ENCODE data around the gene MET. TPM values are rescaled to one million over a fixed set of nuclear protein-coding genes. Genes with fewer than 3 reads are reported as not detected.

The MET gene
- total RNA-seq, 2 donors from 2014 or later, result 2.5 to 7.3 TPM

- no peaks in the 10 kb centered on the region for H3K36me3 Mint-ChIP-seq (ENCODE audit: low read depth)
- no peak overlapping the region for H3K4me3 Mint-ChIP-seq
- no peaks in the 10 kb centered on the region for H3K36me3 ChIP-seq (ENCODE audit: control insufficient read depth, insufficient read depth, low read length)
- H3K27ac Mint-ChIP-seq, result no peak overlapping the region
- H3K9me3 Mint-ChIP-seq, result no peaks in the 10 kb centered on the region
- no peak for TF ChIP-seq CTCF (conservative IDR thresholded peaks at IDR 0.05)
- no peak overlapping the region for H3K27ac ChIP-seq (ENCODE audit: low read depth, low read length)
- no peaks in the 10 kb centered on the region for H3K27me3 ChIP-seq (ENCODE audit: control insufficient read depth, insufficient read depth, low read length, poor library complexity, severe bottlenecking)
- no peaks in the 10 kb centered on the region for H3K4me1 ChIP-seq (ENCODE audit: control insufficient read depth, insufficient read depth, low read length)
- H3K27me3 Mint-ChIP-seq (ENCODE audit: insufficient read depth), result no peaks in the 10 kb centered on the region
- H3K9ac ChIP-seq (ENCODE audit: extremely low read depth, low read length, poor library complexity, severe bottlenecking), result no peak overlapping the region
- no peak for DNase-seq
- 73% methylated on average over 1 of the region's 1 CpG; no CpG with 5 or more reads in 1 of the 2 experiments for WGBS, 2 experiments (ENCODE audit: insufficient coverage in 1 of 2, insufficient read length in 1 of 2)
- no peaks in the 10 kb centered on the region for H3K9me3 ChIP-seq (ENCODE audit: control insufficient read depth, low read length)
- no peak overlapping the region for H3K4me3 ChIP-seq (ENCODE audit: low read length)
- H3K4me1 Mint-ChIP-seq, result peaks cover 21% of the 10 kb centered on the region
These were observed 66.4 kb downstream of the MET start for GRCh38 chr7:116738378-116738777.

GRCh38 chr7:116739307-116739706 lies 67.3 kb downstream of the MET start:
- H3K27me3 Mint-ChIP-seq (ENCODE audit: insufficient read depth), result no peaks in the 10 kb centered on the region
- H3K27me3 ChIP-seq (ENCODE audit: control insufficient read depth, insufficient read depth, low read length, poor library complexity, severe bottlenecking), result no peaks in the 10 kb centered on the region
- no peak overlapping the region for H3K27ac ChIP-seq (ENCODE audit: low read depth, low read length)
- H3K9ac ChIP-seq (ENCODE audit: extremely low read depth, low read length, poor library complexity, severe bottlenecking), result no peak overlapping the region
- H3K27ac Mint-ChIP-seq, result no peak overlapping the region
- no peak overlapping the region for H3K4me3 Mint-ChIP-seq
- WGBS, 2 experiments (ENCODE audit: insufficient coverage in 1 of 2, insufficient read length in 1 of 2), result 100% methylated on average over 2 of the region's 2 CpGs; no CpG with 5 or more reads in 1 of the 2 experiments
- TF ChIP-seq CTCF (conservative IDR thresholded peaks at IDR 0.05), result no peak
- H3K4me3 ChIP-seq (ENCODE audit: low read length), result no peak overlapping the region
- no peaks in the 10 kb centered on the region for H3K9me3 ChIP-seq (ENCODE audit: control insufficient read depth, low read length)
- no peaks in the 10 kb centered on the region for H3K9me3 Mint-ChIP-seq
- no peak for DNase-seq
- H3K36me3 ChIP-seq (ENCODE audit: control insufficient read depth, insufficient read depth, low read length), result no peaks in the 10 kb centered on the region
- H3K4me1 Mint-ChIP-seq, result peaks cover 17% of the 10 kb centered on the region
- H3K4me1 ChIP-seq (ENCODE audit: control insufficient read depth, insufficient read depth, low read length), result no peaks in the 10 kb centered on the region
- H3K36me3 Mint-ChIP-seq (ENCODE audit: low read depth), result peaks cover 4% of the 10 kb centered on the region

DNA sequence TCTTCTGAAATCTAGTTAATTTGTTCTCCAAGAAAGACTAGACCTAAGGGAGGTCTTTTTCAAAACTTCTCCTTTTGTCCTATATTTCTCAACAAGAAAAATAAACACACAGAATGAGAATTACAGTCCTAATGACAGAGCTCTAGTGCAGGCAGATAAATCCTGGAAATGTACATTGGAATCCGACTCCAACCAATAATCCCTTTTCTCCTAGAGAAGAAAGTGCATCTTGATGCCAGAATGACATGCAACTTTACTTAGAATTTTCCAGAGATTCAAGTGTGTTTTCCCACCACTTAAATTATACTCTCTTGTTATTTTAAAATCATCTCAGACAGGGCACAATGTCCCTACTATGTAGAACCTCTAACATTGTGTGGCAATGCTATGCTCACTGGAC lies 68.2 kb downstream of the MET start:
- H3K27ac ChIP-seq (ENCODE audit: low read depth, low read length), result no peak overlapping the region
- no peaks in the 10 kb centered on the region for H3K9me3 ChIP-seq (ENCODE audit: control insufficient read depth, low read length)
- no peak overlapping the region for H3K27ac Mint-ChIP-seq
- H3K36me3 Mint-ChIP-seq (ENCODE audit: low read depth), result peaks cover 5% of the 10 kb centered on the region
- WGBS, 2 experiments (ENCODE audit: insufficient coverage in 1 of 2, insufficient read length in 1 of 2), result 91 to 100% methylated on average over 1 of the region's 1 CpG
- no peaks in the 10 kb centered on the region for H3K36me3 ChIP-seq (ENCODE audit: control insufficient read depth, insufficient read depth, low read length)
- no peak for TF ChIP-seq CTCF (conservative IDR thresholded peaks at IDR 0.05)
- H3K27me3 Mint-ChIP-seq (ENCODE audit: insufficient read depth), result no peaks in the 10 kb centered on the region
- no peaks in the 10 kb centered on the region for H3K4me1 ChIP-seq (ENCODE audit: control insufficient read depth, insufficient read depth, low read length)
- H3K9ac ChIP-seq (ENCODE audit: extremely low read depth, low read length, poor library complexity, severe bottlenecking), result no peak overlapping the region
- peaks cover 6% of the 10 kb centered on the region for H3K9me3 Mint-ChIP-seq
- H3K27me3 ChIP-seq (ENCODE audit: control insufficient read depth, insufficient read depth, low read length, poor library complexity, severe bottlenecking), result no peaks in the 10 kb centered on the region
- no peak overlapping the region for H3K4me3 ChIP-seq (ENCODE audit: low read length)
- no peak overlapping the region for H3K4me3 Mint-ChIP-seq
- DNase-seq, result no peak
- H3K4me1 Mint-ChIP-seq, result peaks cover 11% of the 10 kb centered on the region
